ENCODE measurements around the gene MX2.
"Not testable (repeated sequence)": the region's sequence is repeated elsewhere in the genome, so short reads cannot be mapped to it uniquely, and the experiment has no call there.

MX2 gene

GRCh38 chr21:41361786-41362604 is at the start of gene MX2:
Gene MX2 (plus strand): TSS chr21:41362027. CDS start chr21:41376907, 14,880 bp downstream.
- DNase-seq (ENCODE audit: low read depth), result peak; percentile 52
- peak within 1 kb of the TSS; percentile 26 for H3K4me3 ChIP-seq (ENCODE audit: low read depth, low read length)

- not testable (repeated sequence) for H3K4me3 ChIP-seq (ENCODE audit: low read depth, low read length); DNase-seq (ENCODE audit: low read depth)
Measured at GRCh38 chr21:41313285-41314164, 48.3 kb upstream of the MX2 start.

GRCh38 chr21:41315726-41316125 is 46.1 kb upstream of the MX2 start:
- no peak overlapping the region for H3K4me3 ChIP-seq (ENCODE audit: low read depth, low read length)
- no peak for DNase-seq (ENCODE audit: low read depth)

GRCh38 chr21:41316200-41317062 is 45.4 kb upstream of the MX2 start, which contains the start of gene FAM3B:
Gene FAM3B (plus strand): TSS chr21:41316801. CDS start chr21:41316880, 79 bp downstream.
- DNase-seq (ENCODE audit: low read depth), result no peak
- H3K4me3 ChIP-seq (ENCODE audit: low read depth, low read length), result no peak within 1 kb of the TSS

- no peak for DNase-seq (ENCODE audit: low read depth)
- H3K4me3 ChIP-seq (ENCODE audit: low read depth, low read length), result no peak overlapping the region
Measured at GRCh38 chr21:41317063-41317392, 44.8 kb upstream of the MX2 start.

- H3K4me3 ChIP-seq (ENCODE audit: low read depth, low read length), result no peak overlapping the region
- no peak for DNase-seq (ENCODE audit: low read depth)
Measured at GRCh38 chr21:41317458-41317857, 44.4 kb upstream of the MX2 start.

GRCh38 chr21:41318218-41318617 is 43.6 kb upstream of the MX2 start:
- no peak overlapping the region for H3K4me3 ChIP-seq (ENCODE audit: low read depth, low read length)
- no peak for DNase-seq (ENCODE audit: low read depth)

GRCh38 chr21:41319273-41319672 is 42.6 kb upstream of the MX2 start:
- no peak overlapping the region for H3K4me3 ChIP-seq (ENCODE audit: low read depth, low read length)
- DNase-seq (ENCODE audit: low read depth), result no peak

GRCh38 chr21:41321211-41321907 is 40.5 kb upstream of the MX2 start:
- H3K4me3 ChIP-seq (ENCODE audit: low read depth, low read length), result no peak overlapping the region
- no peak for DNase-seq (ENCODE audit: low read depth)

- no peak overlapping the region for H3K4me3 ChIP-seq (ENCODE audit: low read depth, low read length)
- DNase-seq (ENCODE audit: low read depth), result no peak
Measured at GRCh38 chr21:41321908-41322495, 39.8 kb upstream of the MX2 start.

GRCh38 chr21:41322496-41323382 is 39.1 kb upstream of the MX2 start:
- no peak for DNase-seq (ENCODE audit: low read depth)
- H3K4me3 ChIP-seq (ENCODE audit: low read depth, low read length), result no peak overlapping the region

- no peak for DNase-seq (ENCODE audit: low read depth)
- H3K4me3 ChIP-seq (ENCODE audit: low read depth, low read length), result no peak overlapping the region
Measured at GRCh38 chr21:41325138-41325912, 36.5 kb upstream of the MX2 start.

GRCh38 chr21:41326414-41327080 is 35.3 kb upstream of the MX2 start:
- no peak for DNase-seq (ENCODE audit: low read depth)
- no peak overlapping the region for H3K4me3 ChIP-seq (ENCODE audit: low read depth, low read length)

GRCh38 chr21:41327753-41328152 is 34.1 kb upstream of the MX2 start:
- no peak for DNase-seq (ENCODE audit: low read depth)
- H3K4me3 ChIP-seq (ENCODE audit: low read depth, low read length), result no peak overlapping the region

- H3K4me3 ChIP-seq (ENCODE audit: low read depth, low read length), result no peak overlapping the region
- DNase-seq (ENCODE audit: low read depth), result no peak
Measured at GRCh38 chr21:41328660-41329607, 32.9 kb upstream of the MX2 start.

All from skeletal muscle cell (primary cell).